ENCODE results near the gene USP47. TPM values are rescaled to one million over a fixed set of nuclear protein-coding genes. Genes with fewer than 3 reads are reported as not detected.

Gene USP47
- total RNA-seq, 5 donors from 2014 or later (not counting 1 experiment from before 2014, with no cell fraction given) = 49.3 to 77.6 (median 58.6) TPM

GRCh38 chr11:11843211-11843621, 1.4 kb downstream of the USP47 start:
- Mint-ChIP-seq H3K9me3 (no peaks in the 10 kb centered on the region), H3K36me3 (no peaks in the 10 kb centered on the region), H3K27ac (no peak overlapping the region), H3K4me1 (peaks cover under 1 to 4% (median 2%) of the 10 kb centered on the region in 3 donors), H3K4me3 (no peak overlapping the region), H3K27me3 (peaks cover 5 to 8% of the 10 kb centered on the region in 2 donors)
- H3K27me3 ChIP-seq (replicated peaks in 1 of 2; ENCODE audit: control insufficient read depth in 2 of 2, extremely low read depth in 1 of 2, insufficient read depth in 2 of 2, low read length in 1 of 2) = no peaks in the 10 kb centered on the region
- peak overlapping the region; percentile 70 to 88 for H3K4me3 ChIP-seq (ENCODE audit: control insufficient read depth in 1 of 2, extremely low read depth in 1 of 2, low read length in 1 of 2)
- peak overlapping the region; percentile 96 for H3K27ac ChIP-seq (ENCODE audit: low read length)
- peaks cover 16 to 46% of the 10 kb centered on the region in 2 experiments for H3K4me1 ChIP-seq (ENCODE audit: control insufficient read depth in 1 of 2, extremely low read depth in 1 of 2, insufficient read depth in 2 of 2, low read length in 2 of 2)
- peak in 2 of 35 experiments; percentile 16 to 70 for DNase-seq
- WGBS (ENCODE audit: insufficient coverage) = 0% methylated on average over 2 of the region's 3 CpGs
- CTCF ChIA-PET = interaction anchor here (0.6 to 3.2 kb wide), 13 partner anchors 7 to 1034 kb away, joined by 3 to 20 read pairs (median 4); partner anchors contain the start of gene EIF4G2 (in 1 of the 2)
- POLR2A ChIA-PET = interaction anchor here (0.5 to 3.5 kb wide), 11 partner anchors 9 to 1496 kb away, joined by 3 to 19 read pairs (median 4); partner anchors contain the start of gene EIF4G2 (in 2 of the 2)
- no peaks in the 10 kb centered on the region for H3K9me3 ChIP-seq
- peak in 1 of 4 experiments; percentile 42 for ATAC-seq (replicated peaks in 1 of 4)
- H3K36me3 ChIP-seq (ENCODE audit: control insufficient read depth in 2 of 2, extremely low read depth in 1 of 2, insufficient read depth in 1 of 2, low read length in 1 of 2) = no peaks in the 10 kb centered on the region

DNA sequence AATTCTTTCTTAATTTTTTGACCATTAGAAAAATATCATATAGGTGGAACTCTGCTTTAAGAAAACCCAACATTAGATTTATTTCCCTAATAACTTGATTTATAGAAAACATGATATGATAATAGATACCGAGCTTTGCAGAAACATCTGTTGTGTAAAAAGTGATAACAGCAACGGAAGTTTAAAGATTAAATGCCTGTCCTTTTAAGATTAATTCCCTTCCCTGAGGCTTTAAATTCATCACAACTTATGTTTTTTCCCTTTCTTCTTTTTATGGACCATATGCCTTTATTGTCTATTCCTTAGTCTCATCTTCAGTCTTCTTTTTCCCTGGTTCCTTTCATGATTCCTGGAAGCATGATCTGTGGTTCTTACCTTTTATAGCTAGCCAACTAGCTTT, 1.9 kb downstream of the USP47 start:
- ATAC-seq (replicated peaks in 1 of 4) (no peak), DNase-seq (no peak)
- no CpG with 5 or more reads among the region's 2 CpGs for WGBS (ENCODE audit: insufficient coverage)
- Mint-ChIP-seq H3K9me3 (no peaks in the 10 kb centered on the region), H3K27me3 (peaks cover 4 to 5% of the 10 kb centered on the region in 2 donors), H3K4me3 (no peak overlapping the region), H3K4me1 (peaks cover 5 to 8% (median 6%) of the 10 kb centered on the region in 3 donors), H3K36me3 (no peaks in the 10 kb centered on the region), H3K27ac (no peak overlapping the region)
- H3K27me3 ChIP-seq (replicated peaks in 1 of 2; ENCODE audit: control insufficient read depth in 2 of 2, extremely low read depth in 1 of 2, insufficient read depth in 2 of 2, low read length in 1 of 2) = no peaks in the 10 kb centered on the region
- peak overlapping the region; percentile 96 for H3K27ac ChIP-seq (ENCODE audit: low read length)
- ChIA-PET POLR2A (interaction anchor here (0.5 to 3.5 kb wide), 10 partner anchors 9 to 1495 kb away, joined by 3 to 19 read pairs (median 4); partner anchors contain the start of gene EIF4G2 (in 2 of the 2)), CTCF (interaction anchor here (0.6 to 3.2 kb wide), 12 partner anchors 9 to 1034 kb away, joined by 3 to 20 read pairs (median 4); partner anchors contain the start of gene EIF4G2 (in 1 of the 2))
- peak overlapping the region; percentile 70 to 88 for H3K4me3 ChIP-seq (ENCODE audit: control insufficient read depth in 1 of 2, extremely low read depth in 1 of 2, low read length in 1 of 2)
- peaks cover 20 to 48% of the 10 kb centered on the region in 2 experiments for H3K4me1 ChIP-seq (ENCODE audit: control insufficient read depth in 1 of 2, extremely low read depth in 1 of 2, insufficient read depth in 2 of 2, low read length in 2 of 2)
- no peaks in the 10 kb centered on the region for H3K9me3 ChIP-seq
- H3K36me3 ChIP-seq (ENCODE audit: control insufficient read depth in 2 of 2, extremely low read depth in 1 of 2, insufficient read depth in 1 of 2, low read length in 1 of 2) = no peaks in the 10 kb centered on the region

DNA sequence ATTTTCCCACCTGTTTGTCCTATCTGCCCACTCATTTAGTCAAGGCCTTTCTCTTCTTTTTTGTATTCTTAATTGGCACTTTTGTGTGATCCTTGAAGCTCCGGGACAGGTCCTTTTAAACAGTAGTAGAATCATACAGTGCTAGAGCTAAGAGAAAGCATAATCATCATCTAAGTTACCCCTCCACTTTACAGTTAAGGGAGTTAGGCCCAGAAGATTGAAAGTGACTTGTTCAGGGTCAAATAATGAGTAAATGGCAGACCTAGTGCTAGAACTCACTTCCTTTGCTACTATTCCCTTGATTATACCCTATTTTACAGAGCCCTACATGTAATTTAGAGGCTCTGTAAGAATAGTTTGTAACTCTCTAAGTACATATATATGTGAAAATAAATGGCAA, 2.5 kb downstream of the USP47 start:
- Histone ChIP-seq H3K27me3 (replicated peaks in 1 of 2; ENCODE audit: control insufficient read depth in 2 of 2, extremely low read depth in 1 of 2, insufficient read depth in 2 of 2, low read length in 1 of 2) (no peaks in the 10 kb centered on the region), H3K27ac (ENCODE audit: low read length) (peak overlapping the region; percentile 96), H3K4me3 (ENCODE audit: control insufficient read depth in 1 of 2, extremely low read depth in 1 of 2, low read length in 1 of 2) (peak overlapping the region; percentile 70 to 88), H3K4me1 (ENCODE audit: control insufficient read depth in 1 of 2, extremely low read depth in 1 of 2, insufficient read depth in 2 of 2, low read length in 2 of 2) (peaks cover 26 to 52% of the 10 kb centered on the region in 2 experiments), H3K36me3 (ENCODE audit: control insufficient read depth in 2 of 2, extremely low read depth in 1 of 2, insufficient read depth in 1 of 2, low read length in 1 of 2) (no peaks in the 10 kb centered on the region), H3K9me3 (no peaks in the 10 kb centered on the region)
- Mint-ChIP-seq H3K4me1 (peaks cover 11 to 14% (median 12%) of the 10 kb centered on the region in 3 donors), H3K36me3 (no peaks in the 10 kb centered on the region), H3K4me3 (no peak overlapping the region), H3K27ac (no peak overlapping the region), H3K27me3 (no peaks in the 10 kb centered on the region), H3K9me3 (no peaks in the 10 kb centered on the region)
- ATAC-seq (replicated peaks in 1 of 4) (no peak), DNase-seq (no peak)
- CTCF ChIA-PET = interaction anchor here (1.0 to 3.2 kb wide), 6 partner anchors 13 to 816 kb away, joined by 3 to 20 read pairs (median 4); no protein-coding TSS in a partner anchor
- no CpG with 5 or more reads among the region's 1 CpG for WGBS (ENCODE audit: insufficient coverage)
- POLR2A ChIA-PET = interaction anchor here (0.6 to 3.5 kb wide), 3 partner anchors 13 to 1035 kb away, joined by 3 to 19 read pairs (median 12); no protein-coding TSS in a partner anchor

DNA sequence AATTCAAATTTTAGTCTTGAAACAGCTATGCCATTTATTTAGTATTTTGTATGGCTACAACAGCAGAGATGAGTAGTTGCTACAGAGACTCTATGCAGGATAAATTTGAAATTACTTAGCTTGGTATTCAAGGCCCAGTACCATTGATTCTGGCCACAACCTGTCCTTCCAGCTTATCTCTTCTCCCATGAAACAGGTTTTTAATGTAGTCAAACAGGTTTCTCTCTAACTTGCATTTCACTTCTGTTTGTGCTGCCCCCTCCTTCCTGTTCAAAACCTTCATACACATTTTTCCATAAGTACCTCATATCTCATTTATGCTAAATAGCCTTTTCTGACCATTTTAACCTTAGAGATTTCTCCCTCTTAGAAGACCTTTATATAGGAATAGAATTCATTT, 3.3 kb downstream of the USP47 start:
- H3K27ac Mint-ChIP-seq = no peak overlapping the region
- ATAC-seq (replicated peaks in 1 of 4) (no peak), DNase-seq (no peak)
- no peaks in the 10 kb centered on the region for H3K9me3 Mint-ChIP-seq
- ChIA-PET POLR2A (interaction anchor here in 1 of 2 donors (0.5 kb wide), 1 partner anchor 380 kb away, joined by 4 read pairs; no protein-coding TSS in a partner anchor), CTCF (interaction anchor here (0.6 to 1.2 kb wide), 4 partner anchors 12 to 1054 kb away, joined by 3 read pairs; no protein-coding TSS in a partner anchor)
- H3K27me3 ChIP-seq (replicated peaks in 1 of 2; ENCODE audit: control insufficient read depth in 2 of 2, extremely low read depth in 1 of 2, insufficient read depth in 2 of 2, low read length in 1 of 2) = no peaks in the 10 kb centered on the region
- no peaks in the 10 kb centered on the region for H3K27me3 Mint-ChIP-seq
- no peaks in the 10 kb centered on the region for H3K36me3 Mint-ChIP-seq
- peaks cover 26 to 60% of the 10 kb centered on the region in 2 experiments for H3K4me1 ChIP-seq (ENCODE audit: control insufficient read depth in 1 of 2, extremely low read depth in 1 of 2, insufficient read depth in 2 of 2, low read length in 2 of 2)
- peak overlapping the region in 1 of 3 donors; percentile 58 for H3K4me3 Mint-ChIP-seq
- H3K4me3 ChIP-seq (ENCODE audit: control insufficient read depth in 1 of 2, extremely low read depth in 1 of 2, low read length in 1 of 2) = no peak overlapping the region
- no peaks in the 10 kb centered on the region for H3K36me3 ChIP-seq (ENCODE audit: control insufficient read depth in 2 of 2, extremely low read depth in 1 of 2, insufficient read depth in 1 of 2, low read length in 1 of 2)
- no peaks in the 10 kb centered on the region for H3K9me3 ChIP-seq
- peak overlapping the region; percentile 96 for H3K27ac ChIP-seq (ENCODE audit: low read length)
- peaks cover 19 to 22% (median 20%) of the 10 kb centered on the region in 3 donors for H3K4me1 Mint-ChIP-seq

DNA sequence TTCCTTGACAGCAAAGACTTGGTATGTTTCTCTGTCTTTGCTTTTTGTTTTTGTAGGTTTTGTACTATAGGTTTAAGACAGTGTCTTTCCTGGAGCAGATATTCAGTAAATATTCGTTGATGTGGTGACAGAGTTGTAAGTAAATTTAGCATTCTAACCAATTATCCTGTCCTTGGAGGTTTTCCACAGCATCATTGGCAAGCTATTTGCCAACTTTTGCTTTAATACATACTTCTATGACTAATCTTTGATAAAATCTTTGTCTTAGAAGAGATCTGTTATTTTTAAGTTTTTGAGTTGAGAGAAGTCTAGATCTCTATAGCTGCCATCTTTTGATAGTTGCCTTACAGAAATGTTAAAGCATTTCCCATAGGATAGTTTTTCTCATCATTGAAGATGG, 3.8 kb downstream of the USP47 start:
- Mint-ChIP-seq H3K9me3 (no peaks in the 10 kb centered on the region), H3K27me3 (no peaks in the 10 kb centered on the region), H3K4me1 (peaks cover 24 to 27% (median 25%) of the 10 kb centered on the region in 3 donors), H3K36me3 (no peaks in the 10 kb centered on the region), H3K4me3 (peak overlapping the region in 1 of 3 donors; percentile 58), H3K27ac (no peak overlapping the region)
- CTCF ChIA-PET = interaction anchor here (0.6 to 1.6 kb wide), 5 partner anchors 11 to 1053 kb away, joined by 3 read pairs; no protein-coding TSS in a partner anchor
- no peaks in the 10 kb centered on the region for H3K27me3 ChIP-seq (replicated peaks in 1 of 2; ENCODE audit: control insufficient read depth in 2 of 2, extremely low read depth in 1 of 2, insufficient read depth in 2 of 2, low read length in 1 of 2)
- H3K4me3 ChIP-seq (ENCODE audit: control insufficient read depth in 1 of 2, extremely low read depth in 1 of 2, low read length in 1 of 2) = no peak overlapping the region
- ATAC-seq (replicated peaks in 1 of 4) (no peak), DNase-seq (no peak)
- H3K27ac ChIP-seq (ENCODE audit: low read length) = peak overlapping the region; percentile 96
- WGBS (ENCODE audit: insufficient coverage) = no CpG with 5 or more reads among the region's 1 CpG
- H3K9me3 ChIP-seq = no peaks in the 10 kb centered on the region
- POLR2A ChIA-PET = interaction anchor here in 1 of 2 donors (0.5 to 0.7 kb wide), 2 partner anchors 12 to 379 kb away, joined by 3 to 4 read pairs; no protein-coding TSS in a partner anchor
- H3K4me1 ChIP-seq (ENCODE audit: control insufficient read depth in 1 of 2, extremely low read depth in 1 of 2, insufficient read depth in 2 of 2, low read length in 2 of 2) = peaks cover 26 to 64% of the 10 kb centered on the region in 2 experiments
- peaks cover 0 to 1% of the 10 kb centered on the region in 2 donors for H3K36me3 ChIP-seq (ENCODE audit: control insufficient read depth in 2 of 2, extremely low read depth in 1 of 2, insufficient read depth in 1 of 2, low read length in 1 of 2)

DNA sequence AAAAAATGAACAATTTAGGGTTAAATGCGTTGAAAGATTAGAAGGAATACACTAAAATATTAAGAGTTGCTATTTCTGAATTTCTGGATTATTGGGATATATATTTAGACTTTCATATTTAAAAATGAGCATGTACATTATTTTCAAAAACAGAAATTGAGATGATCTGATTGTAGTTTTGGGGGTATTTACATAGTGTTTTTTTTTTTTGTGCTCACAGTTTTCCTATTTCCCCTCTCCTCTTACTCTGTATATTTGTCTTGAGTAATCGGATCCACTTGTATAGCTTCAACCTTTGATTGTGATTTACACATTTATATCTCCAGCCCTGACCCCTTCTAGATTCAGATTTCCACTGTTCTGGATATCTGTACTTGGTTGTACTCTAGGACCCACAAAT, 5.3 kb downstream of the USP47 start:
- H3K27me3 ChIP-seq (replicated peaks in 1 of 2; ENCODE audit: control insufficient read depth in 2 of 2, extremely low read depth in 1 of 2, insufficient read depth in 2 of 2, low read length in 1 of 2) = no peaks in the 10 kb centered on the region
- DNase-seq (no peak), ATAC-seq (replicated peaks in 1 of 4) (no peak)
- Mint-ChIP-seq H3K9me3 (no peaks in the 10 kb centered on the region), H3K27me3 (no peaks in the 10 kb centered on the region), H3K27ac (peak overlapping the region; percentile 59 to 62), H3K4me3 (peak overlapping the region; percentile 22 to 31 (median 27)), H3K36me3 (no peaks in the 10 kb centered on the region), H3K4me1 (peaks cover 37 to 40% (median 37%) of the 10 kb centered on the region in 3 donors)
- POLR2A ChIA-PET = interaction anchor here in 1 of 2 donors (0.7 kb wide), 1 partner anchor 379 kb away, joined by 3 read pairs; no protein-coding TSS in a partner anchor
- H3K4me3 ChIP-seq (ENCODE audit: control insufficient read depth in 1 of 2, extremely low read depth in 1 of 2, low read length in 1 of 2) = no peak overlapping the region
- peaks cover 0 to 7% of the 10 kb centered on the region in 2 donors for H3K36me3 ChIP-seq (ENCODE audit: control insufficient read depth in 2 of 2, extremely low read depth in 1 of 2, insufficient read depth in 1 of 2, low read length in 1 of 2)
- no CpG with 5 or more reads among the region's 2 CpGs for WGBS (ENCODE audit: insufficient coverage)
- peaks cover 18 to 64% of the 10 kb centered on the region in 2 experiments for H3K4me1 ChIP-seq (ENCODE audit: control insufficient read depth in 1 of 2, extremely low read depth in 1 of 2, insufficient read depth in 2 of 2, low read length in 2 of 2)
- no peaks in the 10 kb centered on the region for H3K9me3 ChIP-seq
- H3K27ac ChIP-seq (ENCODE audit: low read length) = no peak overlapping the region
- CTCF ChIA-PET = interaction anchor here (0.6 to 1.9 kb wide), 6 partner anchors 10 to 727 kb away, joined by 3 to 13 read pairs (median 3); no protein-coding TSS in a partner anchor
